Endodermal cell (in vitro differentiated cells): ENCODE measurements around the gene SRRT. TPM values are rescaled to one million over a fixed set of nuclear protein-coding genes. Genes with fewer than 3 reads are reported as not detected.

Experiments
- DNase-seq: peaks from one replicate; pipeline ENCODE4 v3.0.0-alpha.2; 2017
- H3K27ac ChIP-seq: 2 replicates; pipeline ENCODE4 v1.5.1; 2013; ENCODE audit warnings: mild to moderate bottlenecking, low read depth, low read length, moderate library complexity
- H3K27me3 ChIP-seq: 2 replicates; pipeline ENCODE4 v1.6.1; 2013; ENCODE audit warnings: mild to moderate bottlenecking, low read length, moderate library complexity; ENCODE audit not compliant: insufficient read depth, control insufficient read depth, poor library complexity, severe bottlenecking
- H3K36me3 ChIP-seq: 2 replicates; pipeline ENCODE4 v1.7.0; 2013; ENCODE audit warnings: mild to moderate bottlenecking, low read length, moderate library complexity; ENCODE audit not compliant: control insufficient read depth, insufficient read depth
- H3K4me1 ChIP-seq: one replicate; pipeline ENCODE4 v1.7.0; 2013; ENCODE audit warnings: low read length; ENCODE audit not compliant: control insufficient read depth, insufficient read depth
- H3K4me3 ChIP-seq: 2 replicates; pipeline ENCODE4 v1.5.1; 2013; ENCODE audit warnings: mild to moderate bottlenecking, low read length, moderate library complexity
- H3K9ac ChIP-seq: 2 replicates; pipeline ENCODE4 v1.6.1; 2013; ENCODE audit warnings: mild to moderate bottlenecking, low read length, moderate library complexity; ENCODE audit not compliant: poor library complexity, severe bottlenecking; ENCODE audit errors: extremely low read depth
- H3K9me3 ChIP-seq: 2 replicates; pipeline ENCODE4 v1.6.1; 2013; ENCODE audit warnings: mild to moderate bottlenecking, low read length, moderate library complexity; ENCODE audit not compliant: control insufficient read depth
- H3K27ac Mint-ChIP-seq: 2 replicates; pipeline ENCODE4 v1.8.0; 2020; ENCODE audit warnings: mixed read lengths
- H3K27me3 Mint-ChIP-seq: 2 replicates; pipeline ENCODE4 v1.8.0; 2021; ENCODE audit warnings: mild to moderate bottlenecking, mixed read lengths; ENCODE audit not compliant: insufficient read depth
- H3K36me3 Mint-ChIP-seq: 2 replicates; pipeline ENCODE4 v1.8.0; 2020; ENCODE audit warnings: low read depth, mixed read lengths
- H3K4me1 Mint-ChIP-seq: 2 replicates; pipeline ENCODE4 v1.8.0; 2020; ENCODE audit warnings: mixed read lengths
- H3K4me3 Mint-ChIP-seq: 2 replicates; pipeline ENCODE4 v1.8.0; 2020; ENCODE audit warnings: mild to moderate bottlenecking, moderate library complexity, mixed read lengths
- H3K9me3 Mint-ChIP-seq: 2 replicates; pipeline ENCODE4 v1.8.0; 2020; ENCODE audit warnings: mild to moderate bottlenecking, mixed read lengths
- WGBS, 2 experiments: methylation state at CpG; one replicate each; pipeline versions ENCODE4 v1.1.5 to v1.1.7; 2013; ENCODE audit warnings: missing lambda C conversion rate in 2 of 2, mixed read lengths in 1 of 2; ENCODE audit not compliant: insufficient coverage in 1 of 2, insufficient read length in 1 of 2; 5-methylcytosine and 5-hydroxymethylcytosine counted together
- total RNA-seq, 2 donors: library from RNA; stranded (reverse); fragmentation: NEBNext Ultra II Directional in 1 of 2; extraction: Animal tissue kit (Norgen Biotek cat#: 25700) in 1 of 2; gene quantifications; 2 replicates in 1 of 2; 3 replicates in 1 of 2; pipeline ENCODE4 v1.2.1, GENCODE V29; 2021
- TF ChIP-seq, protein P1 (sequence below): fragments of 200-600 bp; sonication (generic); conservative IDR thresholded peaks from 2 replicates; pipeline ENCODE4 v1.5.0; 2021; ENCODE audit warnings: antibody characterized with exemption, mild to moderate bottlenecking

SRRT gene
- total RNA-seq, 2 donors from 2014 or later = 186 to 236 TPM

DNA sequence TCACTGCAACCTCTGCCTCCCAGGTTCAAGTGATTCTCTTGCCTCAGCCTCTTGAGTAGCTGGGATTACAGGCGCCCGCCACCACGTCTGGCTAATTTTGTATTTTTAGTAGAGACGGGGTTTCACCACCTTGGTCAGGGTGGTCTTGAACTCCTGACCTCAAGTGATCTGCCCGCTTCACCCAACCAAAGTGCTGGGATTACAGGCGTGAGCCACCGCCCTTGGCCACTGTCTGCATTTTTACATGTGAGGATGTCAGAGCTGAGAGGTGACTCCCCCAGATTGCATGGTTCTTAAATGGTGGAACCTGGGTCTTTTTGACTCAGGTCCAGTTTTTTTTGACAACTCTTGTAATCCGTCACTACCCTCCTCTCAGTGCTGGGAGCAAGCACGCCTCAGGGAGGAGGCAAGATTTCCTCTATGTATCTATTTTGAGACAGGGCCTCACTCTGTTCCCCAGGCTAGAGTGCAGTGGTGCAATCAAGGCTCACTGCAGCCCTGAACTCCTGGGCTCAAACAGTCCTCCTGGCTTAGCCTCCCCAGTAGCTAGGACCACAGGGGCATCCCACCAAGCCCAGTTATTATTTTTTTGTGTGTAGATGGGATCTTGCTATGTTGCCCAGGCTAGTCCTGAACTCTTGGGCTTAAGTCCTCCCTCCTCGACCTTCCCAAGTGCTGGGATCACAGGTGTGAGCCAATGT, 1.2 kb upstream of the SRRT start:
- TF ChIP-seq, protein P1, sequence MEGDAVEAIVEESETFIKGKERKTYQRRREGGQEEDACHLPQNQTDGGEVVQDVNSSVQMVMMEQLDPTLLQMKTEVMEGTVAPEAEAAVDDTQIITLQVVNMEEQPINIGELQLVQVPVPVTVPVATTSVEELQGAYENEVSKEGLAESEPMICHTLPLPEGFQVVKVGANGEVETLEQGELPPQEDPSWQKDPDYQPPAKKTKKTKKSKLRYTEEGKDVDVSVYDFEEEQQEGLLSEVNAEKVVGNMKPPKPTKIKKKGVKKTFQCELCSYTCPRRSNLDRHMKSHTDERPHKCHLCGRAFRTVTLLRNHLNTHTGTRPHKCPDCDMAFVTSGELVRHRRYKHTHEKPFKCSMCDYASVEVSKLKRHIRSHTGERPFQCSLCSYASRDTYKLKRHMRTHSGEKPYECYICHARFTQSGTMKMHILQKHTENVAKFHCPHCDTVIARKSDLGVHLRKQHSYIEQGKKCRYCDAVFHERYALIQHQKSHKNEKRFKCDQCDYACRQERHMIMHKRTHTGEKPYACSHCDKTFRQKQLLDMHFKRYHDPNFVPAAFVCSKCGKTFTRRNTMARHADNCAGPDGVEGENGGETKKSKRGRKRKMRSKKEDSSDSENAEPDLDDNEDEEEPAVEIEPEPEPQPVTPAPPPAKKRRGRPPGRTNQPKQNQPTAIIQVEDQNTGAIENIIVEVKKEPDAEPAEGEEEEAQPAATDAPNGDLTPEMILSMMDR = no peak
- no peaks in the 10 kb centered on the region for H3K27me3 ChIP-seq
- Mint-ChIP-seq H3K4me3 (peak overlapping the region; percentile 99), H3K27me3 (no peaks in the 10 kb centered on the region), H3K27ac (peak overlapping the region; percentile 98), H3K36me3 (peaks cover 73% of the 10 kb centered on the region), H3K4me1 (peaks cover 16% of the 10 kb centered on the region), H3K9me3 (no peaks in the 10 kb centered on the region)
- 93 to 96% methylated on average over 10 of the region's 10 CpGs for WGBS, 2 experiments
- H3K4me1 ChIP-seq = peaks cover 5% of the 10 kb centered on the region
- H3K27ac ChIP-seq = no peak overlapping the region
- H3K9ac ChIP-seq = peak overlapping the region; percentile 92
- H3K4me3 ChIP-seq = peak overlapping the region; percentile 100
- H3K9me3 ChIP-seq = no peaks in the 10 kb centered on the region
- DNase-seq = no peak
- peaks cover 67% of the 10 kb centered on the region for H3K36me3 ChIP-seq

DNA sequence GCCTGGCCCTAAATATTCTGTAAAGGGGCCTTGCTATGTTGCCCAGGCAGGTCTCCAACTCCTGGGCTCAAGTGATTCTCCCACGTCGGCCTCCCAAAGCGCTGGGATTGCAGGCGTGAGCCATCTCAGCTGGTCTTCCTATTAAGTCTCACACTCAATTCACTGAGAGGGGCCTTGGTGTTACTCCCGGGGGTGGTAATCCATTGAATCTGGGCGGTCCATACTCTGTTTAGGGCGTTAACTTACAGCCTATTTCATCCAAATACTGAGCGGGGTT, 665 bp upstream of the SRRT start:
- Mint-ChIP-seq H3K27ac (peak overlapping the region; percentile 98), H3K4me3 (peak overlapping the region; percentile 99), H3K9me3 (no peaks in the 10 kb centered on the region), H3K4me1 (peaks cover 16% of the 10 kb centered on the region), H3K36me3 (peaks cover 74% of the 10 kb centered on the region), H3K27me3 (no peaks in the 10 kb centered on the region)
- TF ChIP-seq, protein P1 = no peak
- WGBS, 2 experiments = 73 to 89% methylated on average over 8 of the region's 8 CpGs
- Histone ChIP-seq H3K36me3 (peaks cover 67% of the 10 kb centered on the region), H3K4me1 (peaks cover 5% of the 10 kb centered on the region), H3K9ac (peak overlapping the region; percentile 92), H3K9me3 (no peaks in the 10 kb centered on the region), H3K4me3 (peak overlapping the region; percentile 100), H3K27me3 (no peaks in the 10 kb centered on the region), H3K27ac (peak overlapping the region; percentile 91)
- peak; percentile 79 for DNase-seq

DNA sequence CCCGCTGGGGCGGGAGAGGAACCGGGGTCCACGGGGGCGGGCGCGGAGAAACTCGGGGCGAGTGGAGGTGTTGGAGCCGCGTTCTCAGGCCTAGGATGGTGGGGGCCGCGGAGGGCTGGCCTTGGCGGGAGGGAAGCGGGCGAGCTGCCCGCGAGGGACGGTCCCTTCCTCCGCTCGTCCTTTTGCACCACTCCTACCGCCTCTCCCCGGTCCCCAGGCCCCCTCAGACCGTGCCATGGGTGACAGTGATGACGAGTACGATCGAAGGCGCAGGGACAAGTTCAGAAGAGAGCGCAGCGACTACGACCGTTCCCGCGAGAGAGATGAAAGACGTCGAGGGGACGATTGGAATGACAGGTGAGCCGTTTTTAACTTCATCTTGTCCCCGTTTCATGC, 451 bp downstream of the SRRT start:
- Histone ChIP-seq H3K36me3 (peaks cover 70% of the 10 kb centered on the region), H3K27ac (peak overlapping the region; percentile 96), H3K9me3 (no peaks in the 10 kb centered on the region), H3K4me1 (peaks cover 5% of the 10 kb centered on the region), H3K9ac (peak overlapping the region; percentile 92), H3K4me3 (peak overlapping the region; percentile 100), H3K27me3 (no peaks in the 10 kb centered on the region)
- H3K27ac Mint-ChIP-seq = peak overlapping the region; percentile 98
- WGBS, 2 experiments = 0 to 1% methylated on average over 15 to 39 of the region's 39 CpGs
- no peak for DNase-seq
- H3K27me3 Mint-ChIP-seq = no peaks in the 10 kb centered on the region
- H3K4me3 Mint-ChIP-seq = peak overlapping the region; percentile 99
- peaks cover 79% of the 10 kb centered on the region for H3K36me3 Mint-ChIP-seq
- H3K4me1 Mint-ChIP-seq = peaks cover 21% of the 10 kb centered on the region
- TF ChIP-seq, protein P1 = no peak
- H3K9me3 Mint-ChIP-seq = no peaks in the 10 kb centered on the region
